GM19025 (cell line): ENCODE data around the gene CBLC.

Experiments used
- ATAC-seq: cut with Tn5 transposase; IDR thresholded peaks from one replicate; pipeline ENCODE4 v1.9.1; 2021; ENCODE audit warnings: mild to moderate bottlenecking, low read depth, moderate library complexity; ENCODE audit not compliant: unreplicated experiment

Gene CBLC

GRCh38 chr19:44847144-44848035 lies 69.7 kb downstream of the CBLC start:
- no peak for ATAC-seq

- no peak for ATAC-seq
Observed at GRCh38 chr19:44848036-44848811, 70.5 kb downstream of the CBLC start.

DNA sequence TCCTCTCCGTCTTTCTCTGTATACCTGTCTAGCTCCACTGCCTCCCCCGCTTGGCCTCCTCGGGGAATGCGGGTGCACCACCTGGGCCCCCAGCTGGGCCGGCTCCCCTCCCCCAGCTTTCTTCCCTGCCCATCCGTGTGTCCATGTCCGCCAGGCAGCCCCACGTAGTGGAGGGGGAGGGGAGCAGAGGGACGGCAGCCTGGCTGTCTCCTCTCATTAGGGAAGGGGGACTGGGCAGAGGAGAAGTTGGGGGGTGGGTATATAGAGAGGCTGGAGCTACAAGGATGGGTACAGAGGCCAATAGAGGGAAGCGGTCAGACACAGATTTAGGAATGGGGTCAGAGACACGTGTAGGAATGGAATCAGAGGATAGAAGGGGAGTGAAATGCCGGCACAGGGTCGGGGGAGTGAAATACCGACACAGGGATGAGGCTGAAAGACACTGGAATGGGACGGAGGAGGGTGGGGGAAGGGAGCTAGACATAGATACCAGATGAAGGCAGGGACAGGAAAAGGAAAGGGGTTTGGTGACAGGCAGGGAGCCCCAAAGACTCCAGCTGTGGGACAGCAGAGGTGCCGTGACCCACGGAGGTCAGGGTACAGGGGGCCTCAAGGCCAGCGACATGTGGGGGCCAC lies 71.2 kb downstream of the CBLC start:
- ATAC-seq = no peak
